Endothelial cell of umbilical vein (primary cell): ENCODE results near the gene DSCAML1.

Experiments
- CTCF ChIP-seq, 2 donors: IDR thresholded peaks; 1 replicate in 1 of 2; 2 replicates in 1 of 2; pipeline ENCODE4 v1.5.1; 2011; ENCODE audit warnings: low read length in 2 of 2, mild to moderate bottlenecking in 2 of 2, moderate library complexity in 2 of 2, control low read depth in 1 of 2, inconsistent platforms in 1 of 2, low read depth in 1 of 2; ENCODE audit not compliant: insufficient read depth in 1 of 2; ENCODE audit errors: extremely low read depth in 1 of 2
- EZH2 ChIP-seq: IDR thresholded peaks from 2 replicates; pipeline ENCODE4 v1.6.1; 2012; ENCODE audit warnings: borderline replicate concordance, low read depth, mild to moderate bottlenecking, moderate library complexity, low read length, inconsistent platforms; ENCODE audit not compliant: severe bottlenecking
- JUN ChIP-seq: IDR thresholded peaks from 2 replicates; pipeline ENCODE4 v1.6.1; 2011; ENCODE audit warnings: borderline replicate concordance, low read depth; ENCODE audit not compliant: insufficient read length, insufficient read depth
- POLR2A ChIP-seq: IDR thresholded peaks from 2 replicates; pipeline ENCODE4 v1.6.1; 2012; ENCODE audit warnings: low read depth, mild to moderate bottlenecking, control low read depth, low read length
- POLR2AphosphoS5 ChIP-seq: IDR thresholded peaks from 2 replicates; pipeline ENCODE4 v1.6.1; 2012; ENCODE audit warnings: low read depth, mild to moderate bottlenecking, control low read depth, low read length, moderate library complexity; ENCODE audit not compliant: insufficient read depth

GRCh38 chr11:117517097-117517496, 279.9 kb downstream of the DSCAML1 start:
- TF ChIP-seq CTCF (IDR thresholded peaks at IDR 0.05; ENCODE audit: extremely low read depth in 1 of 2, insufficient read depth in 1 of 2, low read depth in 1 of 2, low read length in 2 of 2): no peak
- no peak for TF ChIP-seq EZH2
- TF ChIP-seq POLR2A: no peak
- TF ChIP-seq JUN: no peak
- no peak for TF ChIP-seq POLR2AphosphoS5
